NK-92 (cell line): Measurements from ENCODE around the gene ATP2B3.

Experiments used
- DNase-seq: peaks from one replicate; lab custom pipeline; 2025; ENCODE audit not compliant: unreplicated experiment; lab: John Stamatoyannopoulos, UW

The ATP2B3 gene

DNA sequence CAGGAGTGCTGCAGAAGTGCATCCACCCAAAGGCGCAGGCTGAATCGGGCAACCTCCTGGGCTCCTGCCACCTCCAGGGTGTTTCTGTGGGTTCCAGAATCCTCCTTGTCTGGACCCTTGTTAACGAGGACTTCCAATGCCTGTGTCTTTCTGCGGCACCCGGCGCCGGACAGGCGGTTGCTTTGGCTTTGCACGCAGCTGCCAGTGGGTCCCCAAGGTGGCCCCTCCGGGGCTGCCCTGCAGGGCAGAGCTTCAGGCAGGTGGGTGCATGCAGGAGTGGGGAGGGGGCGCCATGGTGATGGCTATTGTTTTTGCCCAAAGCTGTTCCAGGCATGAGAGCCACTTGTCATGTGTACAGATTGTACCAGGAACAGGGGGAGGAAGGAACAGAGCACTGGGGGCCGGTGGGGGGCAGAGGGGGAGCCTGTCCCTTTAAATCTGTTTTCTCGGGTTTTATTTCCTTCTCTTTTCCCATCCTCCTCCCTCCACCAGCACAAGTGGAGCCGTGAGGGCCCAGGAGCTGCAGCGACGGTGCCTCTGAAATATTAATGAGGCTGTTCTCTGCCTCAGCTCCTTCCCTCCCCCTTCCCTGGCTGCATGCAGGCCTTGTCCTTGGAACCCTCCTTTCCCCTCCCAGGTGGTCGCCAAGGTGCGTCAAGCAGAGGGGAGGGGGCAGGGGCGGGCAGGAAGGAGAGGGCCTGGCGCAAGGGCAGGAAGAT is 13.1 kb downstream of the ATP2B3 start:
- DNase-seq, result no peak

DNA sequence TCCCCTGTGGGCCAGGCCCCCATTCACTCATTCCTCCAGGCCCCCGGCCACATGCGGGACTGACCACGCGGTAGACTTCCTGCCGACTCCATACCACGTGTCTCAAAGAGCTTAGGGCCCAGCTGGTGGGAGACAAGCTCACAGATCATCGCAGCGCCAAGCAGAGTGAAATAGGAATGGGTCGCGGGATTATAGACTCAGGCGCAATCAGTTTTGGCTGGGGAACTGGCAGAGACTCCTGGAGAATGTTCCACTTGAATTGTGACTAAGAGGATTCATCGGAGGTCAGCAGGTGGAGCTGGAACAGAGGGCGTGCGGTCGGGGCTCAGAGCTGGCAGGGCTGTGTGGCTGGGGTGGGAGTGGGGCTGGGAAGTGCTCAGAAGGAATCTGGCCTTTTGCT is 15.6 kb downstream of the ATP2B3 start:
- DNase-seq, result no peak

DNA sequence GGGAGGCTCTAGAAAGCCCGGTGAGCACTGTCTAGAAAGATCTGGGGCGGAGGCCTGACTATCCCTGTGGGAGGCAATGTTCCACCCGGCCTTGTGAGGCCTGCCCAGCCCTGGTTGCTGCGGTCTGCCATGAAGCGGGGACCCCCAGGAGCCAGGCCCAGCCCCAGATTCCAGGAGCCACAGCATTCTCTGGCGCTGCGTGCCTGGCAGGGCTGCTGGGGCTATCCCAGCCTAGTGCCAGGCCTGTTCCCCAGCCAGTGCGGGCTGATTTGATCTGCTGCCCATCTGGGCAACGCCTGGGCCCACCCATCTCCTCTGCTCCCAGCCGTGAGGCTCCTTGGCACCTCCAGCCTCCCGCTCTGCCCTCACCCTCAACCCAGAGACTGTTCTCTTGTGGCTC is 19.6 kb downstream of the ATP2B3 start:
- DNase-seq, result no peak

DNA sequence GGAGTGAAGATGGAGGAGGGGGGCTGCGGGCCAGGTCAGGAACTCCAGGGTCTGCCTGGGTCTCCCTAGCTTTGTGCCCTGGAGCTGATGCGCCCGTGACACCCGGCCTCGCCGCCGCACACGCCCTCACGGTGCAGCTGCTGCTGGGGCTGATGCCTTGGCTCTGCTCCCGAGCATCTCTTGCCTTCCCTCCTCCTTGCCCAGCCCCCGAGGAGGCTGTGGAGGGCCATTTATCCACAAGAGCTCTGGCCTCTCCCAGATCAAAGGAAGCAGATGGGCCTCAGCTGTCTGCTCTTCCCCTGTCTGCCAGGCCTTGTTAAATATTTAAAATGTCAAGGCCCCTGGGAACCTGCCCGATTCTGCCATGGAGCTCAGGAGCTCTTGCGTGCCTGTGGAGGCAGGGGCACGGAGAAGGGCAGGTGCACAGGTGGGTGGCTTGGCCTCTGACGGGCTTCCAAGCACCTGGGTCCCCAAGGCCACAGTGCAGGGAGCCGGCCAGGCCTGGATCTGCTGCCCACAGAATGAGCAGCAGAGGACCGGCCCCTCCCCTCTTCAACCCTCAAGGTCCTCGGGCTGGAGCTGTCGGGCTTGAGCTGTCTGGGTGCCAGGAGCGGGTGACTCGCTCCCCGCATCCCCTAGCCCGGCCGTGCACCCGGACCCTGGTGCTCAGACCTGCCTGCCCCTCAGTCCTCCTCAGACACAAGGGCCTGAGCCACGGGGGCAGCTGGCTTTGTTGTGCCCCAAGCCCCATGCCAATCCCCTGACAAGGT is 20.3 kb downstream of the ATP2B3 start:
- DNase-seq, result no peak

DNA sequence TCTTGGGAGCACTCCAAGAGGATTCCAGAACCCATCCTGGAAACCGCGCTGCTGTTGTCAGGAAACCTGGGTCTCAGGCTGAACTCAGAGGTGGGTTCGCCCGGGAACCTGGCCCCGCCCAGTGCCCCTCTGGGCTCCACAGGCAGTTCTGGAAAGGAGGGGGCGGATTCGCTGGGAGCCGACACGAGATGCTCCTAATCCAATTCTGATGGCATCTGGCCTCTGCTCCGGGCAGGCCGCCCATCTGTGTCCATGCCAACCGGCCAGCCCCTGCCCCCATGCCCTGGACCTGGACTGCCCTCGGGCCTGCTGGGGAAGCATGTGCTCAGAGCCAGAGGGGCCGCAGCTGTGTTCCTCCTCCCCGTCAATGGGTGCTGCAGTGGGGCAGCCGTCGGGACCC is 21.0 kb downstream of the ATP2B3 start:
- no peak for DNase-seq

DNA sequence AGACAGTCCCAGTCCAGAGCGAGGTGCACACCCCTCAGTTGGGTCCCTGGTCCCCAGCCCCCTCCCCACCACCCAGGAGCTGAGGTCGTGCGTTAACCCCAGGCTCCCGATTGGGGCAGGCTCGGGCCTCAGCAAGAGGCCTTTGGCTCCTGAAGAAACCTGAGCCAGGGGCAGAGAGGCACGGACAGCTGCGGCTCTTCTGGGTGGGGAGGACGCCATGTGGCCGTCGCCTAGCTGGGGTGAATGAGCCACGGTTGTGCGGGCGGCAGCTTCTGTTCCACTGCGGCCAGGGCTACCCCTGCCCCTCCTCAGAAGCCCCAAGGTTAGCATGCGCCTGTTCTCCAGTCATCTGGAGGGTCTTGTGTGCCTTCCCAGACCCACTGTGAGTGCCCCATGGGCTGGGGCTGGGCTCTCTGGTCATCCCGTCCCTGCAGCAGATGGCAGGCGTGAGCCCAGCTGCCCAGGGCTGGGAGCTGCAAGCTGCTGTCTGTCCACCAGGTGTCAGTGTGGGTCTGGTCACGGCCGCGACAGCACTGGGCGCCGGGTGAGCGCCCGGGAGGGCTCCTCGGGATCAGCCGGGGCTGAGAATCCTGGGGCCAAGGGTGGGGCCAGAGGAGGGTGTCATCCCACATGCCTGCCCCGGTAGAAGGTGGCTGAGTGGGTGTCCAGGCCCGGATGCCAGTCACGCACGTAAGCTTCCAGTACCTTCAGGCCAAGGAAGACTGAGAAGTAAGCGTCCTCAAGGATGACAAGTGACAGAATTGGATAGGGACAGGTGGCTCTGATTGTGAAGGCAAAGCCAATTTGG is 21.9 kb downstream of the ATP2B3 start:
- no peak for DNase-seq

DNA sequence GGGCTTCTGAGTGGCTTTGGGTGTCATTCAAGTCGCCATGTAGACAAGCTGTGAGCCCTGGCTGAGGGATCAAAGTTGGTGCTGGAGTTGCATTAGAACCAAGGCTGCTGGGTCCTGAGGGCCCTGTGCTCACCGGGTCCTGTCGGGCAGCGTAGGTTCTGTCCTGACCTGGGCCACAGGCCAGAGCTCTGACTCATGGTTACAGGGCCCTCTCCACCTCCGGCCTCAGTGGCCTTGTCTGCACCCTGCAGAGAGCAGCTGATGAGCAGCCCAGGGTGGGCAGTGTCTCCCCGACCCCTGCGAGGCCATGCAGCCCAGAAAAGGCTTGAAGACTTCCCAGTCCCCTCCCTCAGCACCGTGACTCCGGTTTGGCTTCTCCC is 22.5 kb downstream of the ATP2B3 start:
- DNase-seq, result no peak

DNA sequence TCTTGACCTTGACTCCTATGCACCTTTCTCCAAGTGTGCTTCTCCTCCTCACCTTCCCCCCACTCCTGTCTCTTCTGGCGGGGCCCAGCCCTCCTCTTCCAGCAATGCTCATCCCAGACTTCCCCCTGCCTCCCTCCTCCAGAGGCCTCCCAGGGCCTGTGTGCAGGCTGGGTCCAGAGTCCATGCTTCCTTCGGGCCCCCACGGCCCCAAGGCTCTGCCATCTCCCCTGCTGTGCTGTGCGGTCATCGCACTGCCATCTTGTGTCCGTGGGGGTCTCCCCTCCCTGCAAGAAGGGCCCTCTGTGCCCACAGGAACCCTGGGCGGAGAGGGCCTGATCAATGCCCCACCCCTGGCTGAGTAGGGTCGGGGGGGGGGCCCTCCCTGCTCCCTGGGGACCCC is 27.3 kb downstream of the ATP2B3 start:
- no peak for DNase-seq

DNA sequence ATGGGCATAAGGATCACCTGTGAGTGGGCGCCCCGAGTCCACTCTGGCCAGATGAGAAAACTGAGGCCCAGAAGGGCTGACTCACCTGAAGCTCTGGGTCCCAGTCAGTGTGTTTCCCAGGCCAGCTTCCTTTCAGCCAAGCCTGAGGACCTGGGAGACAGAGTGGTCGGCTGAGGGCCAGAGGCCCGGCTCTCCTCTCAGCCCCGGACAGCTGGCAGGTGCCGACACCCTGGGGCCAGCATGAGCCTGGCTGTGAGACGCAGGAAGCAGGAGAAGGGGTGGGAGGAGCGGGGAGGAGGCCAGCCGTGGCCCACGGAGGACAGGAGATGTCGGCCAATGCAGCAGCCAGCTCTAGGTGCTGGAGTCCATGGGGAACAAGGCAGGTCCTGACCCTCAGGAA is 28.9 kb downstream of the ATP2B3 start:
- DNase-seq, result no peak

DNA sequence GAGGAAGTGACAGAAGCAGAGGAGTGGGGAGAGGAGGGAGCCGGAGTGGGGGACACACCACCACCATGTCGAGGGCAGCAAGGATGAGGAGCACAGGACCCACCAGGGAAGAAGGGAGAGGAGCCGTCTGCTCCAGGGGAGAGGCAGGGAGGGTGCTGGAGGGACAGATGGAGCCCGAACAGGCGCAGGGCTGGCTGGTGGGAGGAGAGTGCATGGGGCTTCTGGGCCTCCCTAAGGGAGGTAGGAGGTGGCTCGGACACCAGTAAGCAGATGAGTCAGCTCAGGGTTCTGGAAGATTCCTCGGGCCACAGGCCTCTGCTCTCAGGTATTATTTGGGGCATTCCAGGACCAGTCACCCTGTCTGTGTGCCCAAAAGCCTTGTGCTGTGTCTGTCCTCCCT is 29.8 kb downstream of the ATP2B3 start:
- no peak for DNase-seq

DNA sequence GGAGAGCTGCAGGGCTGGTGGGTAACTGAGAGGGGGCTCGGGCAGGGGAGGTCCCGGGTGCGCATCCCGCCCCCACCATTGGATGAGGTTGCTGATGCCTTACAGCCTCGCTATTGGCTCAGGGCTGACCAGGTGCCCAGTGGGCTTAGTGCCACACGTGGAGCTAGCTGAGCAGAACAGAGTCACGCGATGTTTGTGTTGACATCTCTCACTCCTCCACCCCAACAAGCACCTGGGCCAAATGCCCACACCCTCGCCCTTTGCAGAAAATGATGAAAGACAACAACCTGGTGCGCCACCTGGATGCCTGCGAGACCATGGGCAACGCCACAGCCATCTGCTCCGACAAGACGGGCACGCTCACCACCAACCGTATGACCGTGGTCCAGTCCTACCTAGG is 31.8 kb downstream of the ATP2B3 start:
- no peak for DNase-seq

DNA sequence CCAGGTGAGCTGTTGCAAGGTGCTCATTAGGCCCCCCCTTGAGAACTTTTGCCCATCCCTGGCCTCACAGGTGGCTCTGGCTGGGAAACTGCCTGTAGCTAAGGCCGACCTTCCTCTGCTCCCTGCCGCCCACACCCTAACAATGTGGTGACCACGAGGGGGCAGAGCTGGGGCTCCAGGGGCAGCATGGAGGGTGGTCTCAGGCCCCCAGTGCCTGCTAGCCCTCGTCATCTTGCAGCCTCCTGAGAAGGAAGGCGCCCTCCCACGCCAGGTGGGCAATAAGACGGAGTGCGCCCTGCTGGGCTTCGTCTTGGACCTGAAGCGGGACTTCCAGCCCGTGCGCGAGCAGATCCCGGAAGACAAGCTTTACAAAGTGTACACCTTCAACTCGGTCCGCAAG is 32.4 kb downstream of the ATP2B3 start:
- no peak for DNase-seq

DNA sequence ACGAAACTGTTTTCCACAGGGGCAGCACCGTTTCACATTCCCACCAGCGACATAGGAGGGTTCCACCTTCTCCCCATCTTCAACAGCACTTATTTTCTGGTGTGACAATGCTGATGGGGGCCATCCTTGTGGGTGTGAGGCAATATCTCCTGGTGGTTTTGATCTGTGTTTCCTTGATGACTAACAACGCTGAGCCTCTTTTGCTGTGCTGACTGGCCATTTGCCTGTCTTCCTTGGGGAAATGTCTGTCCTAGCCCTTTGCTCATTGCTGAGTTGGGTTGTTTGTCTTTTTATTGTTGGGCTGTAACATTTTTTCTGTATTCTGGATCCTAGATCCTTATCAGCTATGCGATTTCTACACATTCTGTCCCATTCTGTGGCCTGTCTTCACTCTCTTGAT is 33.7 kb downstream of the ATP2B3 start:
- no peak for DNase-seq

DNA sequence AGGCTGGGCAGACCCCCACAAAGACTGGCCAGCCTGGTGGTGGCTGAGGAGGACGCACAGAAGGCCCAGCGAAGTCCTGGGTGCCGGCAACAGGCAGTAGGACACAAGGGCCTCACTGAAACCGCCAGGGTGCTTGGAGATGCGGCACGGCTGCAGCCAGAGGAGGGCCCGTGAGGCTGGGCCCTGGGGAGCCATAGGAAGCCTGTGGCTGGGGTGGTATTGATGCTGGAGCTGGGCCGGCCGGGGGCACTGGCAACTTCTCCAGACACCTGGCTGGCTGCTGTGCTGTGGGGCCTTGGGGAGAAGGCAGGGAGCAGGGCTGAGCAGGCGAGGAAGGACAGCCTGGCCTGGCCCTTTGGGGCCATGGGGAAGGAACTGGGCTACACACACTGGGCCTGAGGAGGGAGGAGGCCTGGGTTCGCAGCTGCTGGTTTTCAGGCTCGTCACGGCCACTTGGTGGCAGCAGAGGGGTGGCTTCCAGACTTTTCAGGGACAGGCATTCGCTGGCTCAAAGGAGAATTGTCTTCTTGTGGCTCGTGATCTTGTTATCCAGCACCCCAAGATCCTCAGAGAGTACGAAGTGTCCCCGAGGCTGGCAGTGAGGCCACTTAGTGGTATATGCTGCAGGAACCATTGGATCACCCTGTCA is 37.2 kb downstream of the ATP2B3 start:
- DNase-seq, result no peak

DNA sequence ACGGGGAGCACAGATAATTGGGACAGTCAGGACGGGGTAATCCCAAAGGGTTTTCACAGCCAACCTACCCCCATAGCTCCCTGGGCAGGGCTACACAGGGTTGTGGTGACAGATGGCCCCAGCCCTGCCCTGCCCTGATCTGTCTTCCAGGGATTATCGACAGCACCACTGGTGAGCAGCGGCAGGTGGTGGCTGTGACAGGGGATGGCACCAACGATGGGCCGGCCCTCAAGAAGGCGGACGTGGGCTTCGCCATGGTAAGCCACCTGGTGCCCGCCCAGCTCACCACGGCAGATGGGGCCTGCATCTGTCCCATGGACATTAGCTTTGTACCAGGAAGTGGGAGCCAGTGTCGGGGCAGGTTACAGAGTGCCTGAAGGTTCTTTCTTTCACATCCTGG is 39.3 kb downstream of the ATP2B3 start:
- no peak for DNase-seq

DNA sequence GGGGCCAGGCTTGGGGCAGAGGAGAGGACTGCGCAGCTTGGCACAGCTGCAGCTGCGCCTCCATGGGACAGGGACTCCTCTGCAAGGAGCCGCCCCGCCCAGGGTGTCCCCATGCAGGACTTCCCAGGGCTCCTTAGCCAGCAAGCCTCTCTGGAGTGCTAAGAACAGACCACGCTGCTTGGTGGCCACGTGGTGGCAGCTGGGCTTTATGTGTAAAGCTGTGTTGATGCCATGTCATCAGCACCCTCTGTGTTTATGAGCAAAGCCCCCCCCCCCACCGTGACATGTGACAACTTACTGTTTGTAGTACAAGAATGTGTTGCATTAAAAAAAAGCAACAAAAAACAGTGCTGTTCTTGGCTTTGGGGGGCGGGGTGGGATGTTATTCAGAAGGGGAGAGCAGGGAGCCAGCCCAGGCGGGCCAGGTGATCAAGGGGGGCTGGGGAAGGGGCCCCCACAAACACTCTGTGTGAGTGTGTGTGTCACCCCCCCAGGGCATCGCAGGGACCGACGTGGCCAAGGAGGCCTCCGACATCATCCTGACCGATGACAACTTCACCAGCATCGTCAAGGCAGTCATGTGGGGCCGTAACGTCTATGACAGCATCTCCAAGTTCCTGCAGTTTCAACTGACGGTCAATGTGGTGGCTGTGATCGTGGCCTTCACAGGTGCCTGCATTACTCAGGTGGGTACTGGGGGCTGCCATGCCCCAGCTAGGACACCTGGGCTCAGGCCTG is 40.3 kb downstream of the ATP2B3 start:
- DNase-seq, result no peak

DNA sequence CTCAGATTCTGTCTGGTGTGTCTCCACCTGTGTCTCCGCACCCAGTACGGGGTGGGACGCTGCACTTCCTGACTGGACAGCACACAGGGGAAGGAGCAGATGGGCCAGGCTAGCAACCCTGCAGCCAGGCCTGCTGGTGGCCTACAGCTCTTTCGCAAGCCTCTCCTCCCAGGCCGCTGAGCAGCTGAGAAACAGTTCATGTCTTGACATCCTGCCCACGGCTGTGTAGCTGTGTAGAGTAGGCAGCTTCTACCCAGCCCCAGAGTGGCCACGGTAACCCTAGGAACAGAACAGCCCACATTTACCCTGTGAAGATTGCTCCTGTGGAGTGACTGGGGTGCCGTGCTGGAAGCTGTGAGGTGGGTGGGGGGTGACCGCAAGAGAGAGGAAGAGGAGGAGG is 42.6 kb downstream of the ATP2B3 start:
- no peak for DNase-seq

DNA sequence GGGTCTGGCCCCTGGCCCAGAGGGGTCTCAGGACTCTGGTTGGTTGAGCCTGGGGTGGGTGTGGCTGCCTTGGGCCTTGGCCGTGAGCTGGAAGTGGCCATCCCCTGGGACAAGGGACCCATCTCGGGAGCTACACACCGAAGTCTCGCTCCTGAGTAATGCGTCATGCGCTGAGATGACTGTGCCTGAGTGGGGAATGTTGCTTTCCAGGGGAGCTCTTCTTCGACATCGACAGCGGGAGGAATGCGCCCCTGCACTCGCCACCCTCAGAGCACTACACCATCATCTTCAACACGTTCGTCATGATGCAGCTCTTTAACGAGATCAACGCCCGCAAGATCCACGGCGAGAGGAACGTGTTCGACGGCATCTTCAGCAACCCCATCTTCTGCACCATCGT is 43.0 kb downstream of the ATP2B3 start:
- DNase-seq, result no peak

DNA sequence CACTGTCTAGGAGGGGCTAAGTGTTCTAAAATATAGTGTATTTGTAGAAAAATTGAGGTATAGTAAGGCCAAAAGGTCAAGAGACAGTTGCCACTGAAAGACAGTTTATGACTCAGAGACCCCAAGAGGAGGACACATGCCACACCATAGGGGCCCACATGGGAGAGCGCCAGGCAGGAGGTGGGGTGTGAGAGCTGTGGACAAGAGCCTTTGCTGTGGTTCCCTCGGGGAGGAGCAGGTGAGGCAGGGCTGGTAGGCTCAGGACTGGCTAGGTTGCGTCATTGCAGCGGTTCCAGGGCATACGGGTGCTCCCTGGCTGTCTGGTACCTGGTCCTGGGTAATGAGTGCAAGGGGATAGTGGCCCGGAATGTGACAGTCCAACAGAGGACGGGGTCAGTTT is 43.9 kb downstream of the ATP2B3 start:
- DNase-seq, result no peak

DNA sequence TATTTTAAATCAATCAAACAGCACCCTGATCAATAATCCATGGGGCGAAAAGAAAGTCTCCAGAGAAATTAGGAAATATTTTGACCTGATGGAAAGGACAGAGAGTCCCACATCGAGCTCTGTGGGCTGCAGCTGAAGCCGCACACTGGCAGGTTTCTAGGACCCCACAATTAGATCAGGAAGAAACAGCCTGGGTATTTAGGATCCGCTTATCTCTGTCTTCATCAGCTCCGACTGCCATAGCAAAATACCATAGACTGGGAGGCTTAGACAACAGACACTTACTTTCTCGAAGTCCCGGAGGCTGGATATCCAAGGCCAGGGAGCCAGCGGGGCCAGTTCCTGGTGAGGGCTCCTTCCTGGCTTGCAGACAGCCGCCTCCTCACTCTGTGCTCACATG is 45.1 kb downstream of the ATP2B3 start:
- no peak for DNase-seq

DNA sequence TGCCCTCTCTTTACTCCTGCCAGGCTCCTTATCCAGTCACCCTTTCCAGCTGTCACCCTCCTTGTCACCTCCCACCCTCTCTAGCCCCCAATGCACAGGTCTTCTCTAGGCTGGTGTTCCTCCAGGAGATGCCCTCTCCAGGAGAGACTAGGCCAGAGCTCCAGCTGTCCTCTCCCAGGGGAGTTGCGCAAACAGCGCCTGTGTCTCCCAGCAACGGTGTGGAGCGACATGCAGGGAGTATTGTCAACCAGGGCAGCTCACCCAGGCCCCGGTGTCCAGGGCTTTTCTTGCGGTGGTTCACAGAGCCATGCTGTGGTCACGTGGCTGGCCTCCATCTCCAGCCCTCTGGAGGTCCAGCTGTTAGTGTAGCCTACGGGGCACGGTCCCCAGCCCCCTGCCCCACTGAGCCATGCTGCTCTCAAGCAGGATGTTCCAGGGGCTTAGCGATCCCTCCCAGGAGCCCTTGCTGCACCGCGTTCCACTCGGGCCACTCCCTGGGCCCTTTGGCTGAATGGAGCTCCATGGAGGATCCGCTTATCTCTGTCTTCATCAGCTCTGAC is 46.7 kb downstream of the ATP2B3 start:
- DNase-seq, result no peak
